Hepatocyte (in vitro differentiated cells): Measurements from ENCODE around the gene SLC30A4.

Experiments
- CTCF ChIP-seq: fragments of 200-600 bp; sonication (generic); IDR thresholded peaks from 2 replicates; pipeline ENCODE4 v1.5.1; 2016; ENCODE audit warnings: antibody characterized with exemption, mild to moderate bottlenecking; ENCODE audit not compliant: poor library complexity
- EZH2phosphoT487 ChIP-seq: fragments of 200-600 bp; sonication (generic); IDR thresholded peaks from one replicate; pipeline ENCODE4 v1.6.1; 2018; ENCODE audit warnings: antibody characterized with exemption, mild to moderate bottlenecking, low read depth, moderate library complexity; ENCODE audit not compliant: unreplicated experiment, severe bottlenecking

- TF ChIP-seq CTCF = no peak
- no peak for TF ChIP-seq EZH2phosphoT487
These were observed 36.2 kb downstream of the SLC30A4 start for GRCh38 chr15:45486317-45486716.
